NCI-H1436 treated with DMSO at 0.1 percent for 48 hours (cell line): ENCODE results near the gene NOLC1.
A peak's percentile ranks its signal among the peaks of the same experiment; 100 is the strongest.

Experiments
- DNase-seq: peaks from one replicate; lab custom pipeline; 2025; lab: John Stamatoyannopoulos, UW

The NOLC1 gene

DNA sequence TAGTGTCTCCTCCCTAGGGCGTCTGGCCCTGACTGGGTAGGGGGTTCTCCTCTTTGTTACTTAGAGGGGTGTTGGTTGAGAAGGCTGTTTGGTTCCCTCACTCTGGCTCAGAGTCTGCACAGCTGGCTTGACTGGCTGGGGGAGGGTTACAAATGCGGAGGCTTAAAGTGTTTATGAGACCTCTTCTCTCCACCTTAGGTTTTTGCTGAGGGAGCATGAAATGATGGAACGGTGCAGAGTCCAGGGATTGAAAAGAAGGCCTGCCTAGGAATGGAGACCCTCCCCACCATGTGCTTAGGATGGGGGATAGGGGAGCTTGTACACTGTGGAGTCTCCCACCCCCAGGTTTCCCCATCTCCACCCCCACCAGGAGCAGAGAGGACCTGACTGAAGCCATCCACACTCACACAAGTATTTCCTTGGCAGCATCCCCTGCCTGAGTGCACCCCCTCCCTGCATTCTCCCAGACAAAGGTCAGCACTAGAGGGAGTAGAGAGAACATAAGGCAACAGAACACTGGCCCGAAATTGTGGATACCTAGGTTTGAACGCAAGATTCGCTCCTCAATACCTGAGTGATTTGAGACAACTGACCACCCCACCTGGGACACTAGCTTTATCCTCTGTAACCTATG lies 30.3 kb upstream of the NOLC1 start:
- DNase-seq: no peak

DNA sequence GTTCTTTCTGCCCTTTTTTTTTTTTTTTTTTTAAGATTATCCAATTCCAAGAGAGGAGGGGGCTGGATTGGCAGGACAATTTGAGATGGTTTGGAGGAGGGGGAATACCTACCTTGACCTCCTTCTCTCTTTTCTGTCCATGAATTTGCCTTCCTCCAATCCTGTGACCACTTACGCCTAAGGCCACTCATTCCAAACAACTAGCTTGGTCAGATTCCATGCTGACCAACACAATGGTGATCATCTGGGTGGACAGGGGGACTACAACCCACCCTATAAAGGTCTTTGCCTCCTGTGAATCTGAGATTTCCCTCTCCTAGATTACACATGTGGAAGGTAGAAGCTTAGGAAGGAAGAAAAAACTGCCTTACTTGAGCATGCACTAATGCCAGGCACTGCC lies 29.7 kb upstream of the NOLC1 start:
- no peak for DNase-seq

GRCh38 chr10:102123223-102123622 lies 29.0 kb upstream of the NOLC1 start:
- no peak for DNase-seq

- no peak for DNase-seq
These were observed 20.7 kb upstream of the NOLC1 start for GRCh38 chr10:102131286-102132170.

DNA sequence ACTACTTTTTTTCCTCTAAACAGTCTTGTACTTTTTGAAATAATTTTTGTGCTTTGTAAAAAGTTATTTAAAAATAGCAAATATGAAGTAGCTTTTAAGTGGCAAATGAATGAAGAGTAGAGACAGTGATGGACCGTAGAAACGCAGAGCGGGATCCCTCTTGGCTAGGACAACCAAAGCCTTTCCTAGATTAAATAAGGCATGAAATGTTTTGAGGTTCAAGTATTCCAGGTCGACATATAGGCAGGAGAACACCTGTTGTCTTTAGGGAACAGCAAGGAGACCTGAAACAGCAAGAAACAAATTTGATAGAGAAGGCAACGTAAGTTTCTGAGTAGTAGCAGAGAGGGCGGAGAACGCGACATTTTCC lies 20.0 kb upstream of the NOLC1 start:
- DNase-seq: no peak

DNA sequence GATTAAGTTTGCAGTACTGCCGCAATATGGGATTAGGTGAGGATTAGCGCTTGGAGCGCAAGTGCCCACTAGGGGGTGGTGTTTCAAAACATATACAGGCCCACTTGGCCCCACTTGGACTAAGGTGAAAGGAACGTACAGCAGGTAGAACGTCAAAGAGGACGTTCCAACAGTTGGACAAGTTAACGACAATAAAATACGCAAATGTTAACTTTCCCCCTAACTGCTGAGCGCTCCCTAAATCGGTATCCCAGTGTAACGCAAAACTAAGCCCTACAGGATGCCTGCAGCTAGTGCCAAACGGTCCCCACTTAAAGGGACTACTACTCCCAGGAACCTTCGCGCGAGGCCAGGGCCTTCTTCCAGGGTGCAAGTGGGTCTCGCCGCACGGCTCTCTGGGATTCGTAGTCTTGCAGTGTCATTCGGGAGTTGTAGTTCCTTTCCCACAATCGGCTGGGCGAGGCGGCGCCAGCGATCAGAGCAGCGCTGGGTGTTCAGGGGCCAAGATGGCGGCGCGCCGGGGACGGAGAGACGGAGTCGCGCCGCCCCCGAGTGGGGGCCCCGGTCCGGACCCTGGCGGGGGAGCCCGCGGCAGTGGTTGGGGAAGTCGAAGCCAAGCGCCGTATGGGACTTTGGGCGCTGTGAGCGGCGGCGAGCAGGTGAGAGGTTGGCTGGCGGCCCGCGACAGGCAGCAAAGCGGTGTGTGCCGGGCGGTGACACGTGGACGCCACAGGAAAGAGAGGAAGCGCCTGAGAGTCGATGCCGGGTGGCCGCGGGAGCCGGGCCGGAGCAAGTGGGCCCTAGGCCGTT lies 19.4 kb upstream of the NOLC1 start, which contains the start of gene PPRC1:
TSS of gene PPRC1 (plus strand) at position 478 of the 810 bp plus-strand sequence. CDS start at position 507, 29 bp downstream.
- DNase-seq: peak; percentile 92

DNA sequence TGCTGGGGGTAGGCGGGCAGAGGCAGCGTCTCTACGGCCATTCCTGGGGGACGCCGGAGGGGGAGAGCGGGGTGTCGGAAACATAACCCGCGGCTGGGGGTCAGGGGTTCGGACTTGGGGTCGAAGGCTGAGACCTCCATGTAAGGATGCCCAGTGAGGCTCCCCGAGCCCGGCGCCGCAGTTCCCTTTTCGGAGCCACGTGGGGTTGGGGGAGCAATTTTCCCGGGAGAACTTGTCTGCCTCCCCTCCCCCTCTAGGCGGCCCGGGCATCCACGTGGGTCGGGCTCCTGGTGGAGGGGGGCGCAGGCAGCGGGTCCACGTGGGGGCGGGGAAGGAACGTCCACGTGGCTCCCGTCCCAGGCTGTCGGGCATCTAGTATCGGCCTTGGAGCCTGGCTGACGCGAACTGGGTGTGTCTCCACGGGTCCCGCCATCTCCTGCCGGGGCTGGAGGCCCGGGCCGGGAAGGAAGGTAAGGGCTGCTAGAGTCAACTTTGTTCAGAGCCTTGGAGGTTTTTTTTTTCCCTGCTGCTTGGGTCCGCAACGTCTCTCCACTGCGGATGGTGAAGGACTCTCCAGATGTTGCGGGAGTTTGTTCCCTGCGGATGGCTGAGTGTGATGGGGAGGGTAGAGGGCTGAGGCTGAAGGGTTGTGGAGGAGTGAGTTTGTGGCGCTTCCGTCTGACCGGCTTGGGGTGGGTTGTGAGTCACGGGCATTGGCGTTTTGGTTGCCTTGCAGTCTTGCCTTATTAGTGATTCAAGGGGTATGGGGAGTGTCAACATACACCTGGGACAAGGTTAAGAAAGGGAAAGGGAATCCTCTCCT lies 18.6 kb upstream of the NOLC1 start:
- no peak for DNase-seq

- no peak for DNase-seq
These were observed 17.8 kb upstream of the NOLC1 start for GRCh38 chr10:102134416-102134815.

DNA sequence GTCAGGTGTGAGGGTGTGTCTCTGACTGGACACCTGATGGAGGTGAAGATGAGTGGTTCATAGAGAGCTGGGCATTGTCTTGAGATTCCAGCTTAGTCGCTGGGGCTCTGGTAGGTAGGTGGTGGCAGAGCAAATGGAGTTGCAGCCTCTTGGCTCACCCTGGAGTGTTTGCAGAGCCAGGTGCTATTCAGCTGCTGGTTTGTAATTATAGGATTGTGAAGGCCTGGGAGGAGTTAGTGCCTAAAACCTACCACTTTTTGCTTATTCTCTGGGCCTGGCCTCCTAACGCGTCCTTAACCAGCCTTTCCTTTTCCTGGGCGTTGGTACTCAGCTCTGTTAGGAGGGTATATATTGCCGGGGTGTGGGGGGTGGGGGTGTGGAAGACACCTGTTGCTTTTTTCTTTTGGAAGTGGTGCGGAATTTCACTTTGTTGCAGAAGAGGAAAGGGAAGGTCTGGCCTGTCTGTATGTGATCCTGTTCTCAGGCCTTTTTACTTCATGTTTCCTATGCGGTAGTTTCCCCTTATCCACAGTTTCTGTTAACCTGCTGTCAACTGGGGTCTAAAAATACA lies 16.1 kb upstream of the NOLC1 start:
- DNase-seq: peak; percentile 50

- no peak for DNase-seq
These were observed 12.7 kb upstream of the NOLC1 start for GRCh38 chr10:102139281-102140110.

DNA sequence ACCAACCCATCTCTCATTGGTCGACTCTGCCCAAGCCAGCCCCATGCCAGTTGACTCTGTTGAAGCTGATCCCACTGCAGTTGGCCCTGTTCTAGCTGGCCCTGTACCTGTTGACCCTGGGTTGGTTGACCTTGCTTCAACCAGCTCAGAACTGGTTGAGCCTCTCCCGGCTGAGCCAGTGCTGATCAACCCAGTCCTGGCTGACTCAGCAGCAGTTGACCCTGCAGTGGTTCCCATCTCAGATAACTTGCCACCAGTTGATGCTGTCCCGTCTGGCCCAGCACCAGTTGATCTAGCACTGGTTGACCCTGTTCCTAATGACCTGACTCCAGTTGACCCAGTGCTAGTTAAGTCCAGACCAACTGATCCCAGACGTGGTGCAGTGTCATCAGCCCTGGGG lies 12.0 kb upstream of the NOLC1 start:
- DNase-seq: no peak

DNA sequence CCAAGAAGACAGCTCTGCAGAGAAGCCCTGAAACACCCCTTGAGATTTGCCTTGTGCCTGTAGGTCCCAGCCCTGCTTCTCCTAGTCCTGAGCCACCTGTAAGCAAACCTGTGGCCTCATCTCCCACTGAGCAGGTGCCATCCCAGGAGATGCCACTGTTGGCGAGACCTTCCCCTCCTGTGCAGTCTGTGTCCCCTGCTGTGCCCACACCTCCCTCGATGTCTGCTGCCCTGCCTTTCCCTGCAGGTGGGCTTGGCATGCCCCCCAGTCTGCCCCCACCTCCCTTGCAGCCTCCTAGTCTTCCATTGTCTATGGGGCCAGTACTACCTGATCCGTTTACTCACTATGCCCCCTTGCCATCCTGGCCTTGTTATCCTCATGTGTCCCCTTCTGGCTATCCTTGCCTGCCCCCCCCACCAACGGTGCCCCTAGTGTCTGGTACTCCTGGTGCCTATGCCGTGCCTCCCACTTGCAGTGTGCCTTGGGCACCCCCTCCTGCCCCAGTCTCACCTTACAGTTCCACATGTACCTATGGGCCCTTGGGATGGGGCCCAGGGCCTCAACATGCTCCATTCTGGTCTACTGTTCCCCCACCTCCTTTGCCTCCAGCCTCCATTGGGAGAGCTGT lies 11.2 kb upstream of the NOLC1 start:
- no peak for DNase-seq

- no peak for DNase-seq
These were observed 10.5 kb upstream of the NOLC1 start for GRCh38 chr10:102141583-102142107.

- DNase-seq: no peak
These were observed 5.2 kb upstream of the NOLC1 start for GRCh38 chr10:102146971-102147428.

GRCh38 chr10:102147561-102147960 lies 4.6 kb upstream of the NOLC1 start:
- DNase-seq: no peak

DNA sequence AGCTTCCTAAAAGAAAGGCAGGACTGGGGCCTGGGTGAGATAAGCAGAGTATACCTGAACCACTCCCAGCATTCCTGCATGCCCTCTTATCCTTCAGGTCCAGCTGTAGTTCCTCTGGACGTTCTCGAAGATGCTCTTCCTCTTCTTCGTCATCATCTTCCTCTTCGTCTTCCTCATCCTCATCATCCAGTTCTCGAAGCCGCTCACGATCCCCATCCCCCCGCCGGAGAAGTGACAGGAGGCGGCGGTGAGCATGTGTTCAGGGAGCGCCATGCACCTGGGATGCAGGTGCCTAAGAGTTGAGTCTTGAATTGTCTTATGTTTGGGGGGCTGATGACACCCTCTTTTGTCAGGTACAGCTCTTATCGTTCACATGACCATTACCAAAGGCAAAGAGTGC lies 3.9 kb upstream of the NOLC1 start:
- DNase-seq: no peak

DNA sequence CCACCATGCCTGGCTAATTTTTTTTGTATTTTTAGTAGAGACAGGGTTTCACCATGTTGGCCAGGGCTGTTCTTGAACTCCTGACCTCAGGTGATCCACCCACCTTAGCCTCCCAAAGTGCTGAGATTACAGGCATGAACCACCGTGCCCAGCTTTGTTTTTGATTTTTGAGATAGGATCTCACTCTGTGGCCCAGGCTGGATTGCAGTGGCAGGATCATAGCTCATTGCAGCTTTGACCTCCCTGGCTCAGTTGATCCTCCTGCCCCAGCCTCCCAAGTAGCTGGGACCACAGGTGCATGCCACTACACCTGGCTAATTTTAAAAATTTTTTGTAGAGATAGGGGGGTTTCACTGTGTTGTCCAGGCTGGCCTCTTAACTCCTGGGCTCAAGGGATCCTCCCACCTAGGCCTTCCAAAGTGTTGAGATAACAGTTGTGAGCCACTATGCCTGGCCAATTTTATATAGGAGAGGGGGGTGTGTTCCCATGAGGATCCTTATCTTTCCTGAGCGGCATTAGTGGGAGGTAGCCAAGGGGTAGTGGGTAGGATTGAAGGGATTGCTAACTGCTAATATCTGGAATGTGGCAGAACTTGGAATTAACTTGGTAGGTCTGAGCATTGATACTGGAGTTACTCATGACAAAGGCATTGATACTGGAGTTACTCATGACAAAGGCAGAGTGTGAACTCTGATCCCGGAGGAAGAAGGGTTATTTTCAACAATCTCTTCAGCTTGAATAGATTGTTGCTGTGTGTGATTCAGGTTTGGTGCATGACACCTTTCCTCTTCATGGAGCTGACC lies 1.0 kb upstream of the NOLC1 start:
- DNase-seq: no peak

DNA sequence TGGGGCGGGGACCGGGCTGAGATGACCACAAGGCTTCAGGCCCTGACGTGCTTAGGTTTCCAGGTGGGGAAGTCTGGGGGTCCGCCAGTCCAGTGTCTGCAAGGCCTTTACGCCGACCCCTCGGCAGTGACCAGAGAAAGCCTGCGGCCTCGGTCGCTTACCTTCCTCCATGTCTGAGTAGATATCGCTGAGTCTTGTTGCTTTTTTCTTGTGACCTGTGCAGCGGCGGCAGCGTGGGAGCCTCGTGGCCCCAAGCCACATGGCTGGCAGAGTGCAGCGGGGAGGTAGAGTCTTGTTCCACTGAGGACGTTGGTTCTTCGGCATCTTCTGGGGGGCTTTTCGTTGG lies 329 bp downstream of the NOLC1 start:
- DNase-seq: no peak

DNA sequence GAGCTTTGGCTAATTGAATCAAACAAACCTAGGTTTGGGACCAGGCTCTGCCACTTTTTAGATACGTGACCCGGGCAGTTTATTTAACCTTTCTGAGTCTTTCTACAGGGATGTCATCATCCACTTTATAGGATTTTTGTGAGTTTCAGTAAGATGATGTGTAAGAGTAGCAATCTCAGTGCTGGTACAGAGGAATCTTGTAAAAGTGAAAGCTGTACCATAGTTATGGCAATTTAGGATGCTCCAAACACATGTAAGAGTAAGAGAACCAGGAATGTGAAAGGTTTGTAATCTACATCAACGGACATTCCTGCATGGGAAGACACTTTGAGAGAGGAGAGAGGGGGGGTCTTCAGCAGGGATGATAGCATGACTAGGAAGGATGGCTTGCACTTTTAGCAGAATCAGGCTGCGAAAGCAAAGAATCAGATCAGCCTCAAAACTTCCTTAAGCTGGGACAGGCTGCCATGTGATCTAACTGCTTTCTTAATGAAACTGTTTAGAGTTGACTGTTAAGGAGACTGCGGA lies 968 bp downstream of the NOLC1 start:
- DNase-seq: no peak
